K562 (cell line): ENCODE measurements around the gene TRMT10B.

Source experiments
- CTCF ChIP-seq, 3 experiments: IDR thresholded peaks in 2 of 3; conservative IDR thresholded peaks in 1 of 3; 2 replicates each; pipeline ENCODE4 v1.5.1; 2011 to 2012; ENCODE audit warnings: low read length in 3 of 3, mild to moderate bottlenecking in 3 of 3, control low read depth in 2 of 3, improper control_type of control experiment in 1 of 3, inconsistent platforms in 1 of 3, low read depth in 1 of 3, mixed read lengths in 1 of 3, moderate library complexity in 1 of 3; ENCODE audit not compliant: insufficient read depth in 2 of 3
- DMBX1 ChIP-seq: fragments of 250-450 bp; sonication (Bioruptor Pico); IDR thresholded peaks from 2 replicates; pipeline ENCODE4 v1.8.0; 2022; ENCODE audit warnings: inconsistent platforms, mild to moderate bottlenecking, moderate library complexity, borderline replicate concordance
- MEF2D ChIP-seq: conservative IDR thresholded peaks from 2 replicates; pipeline ENCODE4 v1.6.1; 2016; ENCODE audit warnings: low read depth, missing genetic modification characterization, missing compliant biosample characterization
- TBP ChIP-seq: optimal IDR thresholded peaks from 2 replicates; pipeline ENCODE3; 2011; ENCODE audit warnings: low read depth, low read length, improper control_type of control experiment
- ZKSCAN1 ChIP-seq: fragments of 150-350 bp; IDR thresholded peaks from 2 replicates; pipeline ENCODE4 v1.6.1; 2016; ENCODE audit warnings: low read depth, low read length

GRCh38 chr9:37732952-37733351, 20.7 kb upstream of the TRMT10B start:
- TF ChIP-seq DMBX1 (CRISPR knock-in tag) (no peak), TBP (no peak), ZKSCAN1 (no peak), CTCF (IDR thresholded peaks at IDR 0.05 in 2 of 3, conservative IDR thresholded peaks at IDR 0.05 in 1 of 3; ENCODE audit: insufficient read depth in 2 of 3, low read depth in 1 of 3, low read length in 3 of 3) (no peak), MEF2D (no peak)
